ENCODE data around the gene SLC26A2. TPM values are rescaled to one million over a fixed set of nuclear protein-coding genes. Genes with fewer than 3 reads are reported as not detected.

The SLC26A2 gene
- total and polyA plus RNA-seq, 2 of the 8 experiments (the other 6 are each of a cell fraction or from before 2014, with no cell fraction given) = 3.7 to 11.4 TPM

DNA sequence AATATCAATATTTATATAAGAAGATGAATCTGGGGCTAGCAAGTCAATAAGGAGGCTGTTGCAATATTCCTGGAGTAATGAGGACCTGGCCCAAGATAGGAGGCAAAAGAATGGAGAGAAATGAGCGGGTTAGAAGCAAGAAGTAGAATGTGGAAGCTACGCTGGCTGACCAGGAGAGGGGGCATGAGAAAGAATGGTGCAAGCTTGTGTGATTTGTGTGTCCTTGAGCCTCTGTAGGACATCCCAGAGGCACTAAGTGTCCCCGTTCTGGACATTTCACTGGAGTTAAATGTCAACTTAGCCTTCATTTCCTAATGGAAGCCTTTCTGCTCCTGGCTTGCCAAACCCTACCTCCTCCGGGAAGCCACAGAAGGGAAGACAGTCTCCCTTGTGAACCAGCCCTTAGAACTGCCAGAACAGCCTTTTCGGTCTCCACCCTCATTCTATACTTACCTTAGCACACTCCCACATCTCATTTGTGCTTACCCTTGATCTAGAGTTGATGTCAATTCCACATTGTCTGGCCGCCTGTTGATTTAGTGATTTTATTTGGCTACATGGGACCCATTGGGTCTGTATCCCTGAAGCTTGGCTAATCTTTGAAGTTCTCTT, 9.3 kb upstream of the SLC26A2 start (continued):
- TF ChIP-seq, protein P1, sequence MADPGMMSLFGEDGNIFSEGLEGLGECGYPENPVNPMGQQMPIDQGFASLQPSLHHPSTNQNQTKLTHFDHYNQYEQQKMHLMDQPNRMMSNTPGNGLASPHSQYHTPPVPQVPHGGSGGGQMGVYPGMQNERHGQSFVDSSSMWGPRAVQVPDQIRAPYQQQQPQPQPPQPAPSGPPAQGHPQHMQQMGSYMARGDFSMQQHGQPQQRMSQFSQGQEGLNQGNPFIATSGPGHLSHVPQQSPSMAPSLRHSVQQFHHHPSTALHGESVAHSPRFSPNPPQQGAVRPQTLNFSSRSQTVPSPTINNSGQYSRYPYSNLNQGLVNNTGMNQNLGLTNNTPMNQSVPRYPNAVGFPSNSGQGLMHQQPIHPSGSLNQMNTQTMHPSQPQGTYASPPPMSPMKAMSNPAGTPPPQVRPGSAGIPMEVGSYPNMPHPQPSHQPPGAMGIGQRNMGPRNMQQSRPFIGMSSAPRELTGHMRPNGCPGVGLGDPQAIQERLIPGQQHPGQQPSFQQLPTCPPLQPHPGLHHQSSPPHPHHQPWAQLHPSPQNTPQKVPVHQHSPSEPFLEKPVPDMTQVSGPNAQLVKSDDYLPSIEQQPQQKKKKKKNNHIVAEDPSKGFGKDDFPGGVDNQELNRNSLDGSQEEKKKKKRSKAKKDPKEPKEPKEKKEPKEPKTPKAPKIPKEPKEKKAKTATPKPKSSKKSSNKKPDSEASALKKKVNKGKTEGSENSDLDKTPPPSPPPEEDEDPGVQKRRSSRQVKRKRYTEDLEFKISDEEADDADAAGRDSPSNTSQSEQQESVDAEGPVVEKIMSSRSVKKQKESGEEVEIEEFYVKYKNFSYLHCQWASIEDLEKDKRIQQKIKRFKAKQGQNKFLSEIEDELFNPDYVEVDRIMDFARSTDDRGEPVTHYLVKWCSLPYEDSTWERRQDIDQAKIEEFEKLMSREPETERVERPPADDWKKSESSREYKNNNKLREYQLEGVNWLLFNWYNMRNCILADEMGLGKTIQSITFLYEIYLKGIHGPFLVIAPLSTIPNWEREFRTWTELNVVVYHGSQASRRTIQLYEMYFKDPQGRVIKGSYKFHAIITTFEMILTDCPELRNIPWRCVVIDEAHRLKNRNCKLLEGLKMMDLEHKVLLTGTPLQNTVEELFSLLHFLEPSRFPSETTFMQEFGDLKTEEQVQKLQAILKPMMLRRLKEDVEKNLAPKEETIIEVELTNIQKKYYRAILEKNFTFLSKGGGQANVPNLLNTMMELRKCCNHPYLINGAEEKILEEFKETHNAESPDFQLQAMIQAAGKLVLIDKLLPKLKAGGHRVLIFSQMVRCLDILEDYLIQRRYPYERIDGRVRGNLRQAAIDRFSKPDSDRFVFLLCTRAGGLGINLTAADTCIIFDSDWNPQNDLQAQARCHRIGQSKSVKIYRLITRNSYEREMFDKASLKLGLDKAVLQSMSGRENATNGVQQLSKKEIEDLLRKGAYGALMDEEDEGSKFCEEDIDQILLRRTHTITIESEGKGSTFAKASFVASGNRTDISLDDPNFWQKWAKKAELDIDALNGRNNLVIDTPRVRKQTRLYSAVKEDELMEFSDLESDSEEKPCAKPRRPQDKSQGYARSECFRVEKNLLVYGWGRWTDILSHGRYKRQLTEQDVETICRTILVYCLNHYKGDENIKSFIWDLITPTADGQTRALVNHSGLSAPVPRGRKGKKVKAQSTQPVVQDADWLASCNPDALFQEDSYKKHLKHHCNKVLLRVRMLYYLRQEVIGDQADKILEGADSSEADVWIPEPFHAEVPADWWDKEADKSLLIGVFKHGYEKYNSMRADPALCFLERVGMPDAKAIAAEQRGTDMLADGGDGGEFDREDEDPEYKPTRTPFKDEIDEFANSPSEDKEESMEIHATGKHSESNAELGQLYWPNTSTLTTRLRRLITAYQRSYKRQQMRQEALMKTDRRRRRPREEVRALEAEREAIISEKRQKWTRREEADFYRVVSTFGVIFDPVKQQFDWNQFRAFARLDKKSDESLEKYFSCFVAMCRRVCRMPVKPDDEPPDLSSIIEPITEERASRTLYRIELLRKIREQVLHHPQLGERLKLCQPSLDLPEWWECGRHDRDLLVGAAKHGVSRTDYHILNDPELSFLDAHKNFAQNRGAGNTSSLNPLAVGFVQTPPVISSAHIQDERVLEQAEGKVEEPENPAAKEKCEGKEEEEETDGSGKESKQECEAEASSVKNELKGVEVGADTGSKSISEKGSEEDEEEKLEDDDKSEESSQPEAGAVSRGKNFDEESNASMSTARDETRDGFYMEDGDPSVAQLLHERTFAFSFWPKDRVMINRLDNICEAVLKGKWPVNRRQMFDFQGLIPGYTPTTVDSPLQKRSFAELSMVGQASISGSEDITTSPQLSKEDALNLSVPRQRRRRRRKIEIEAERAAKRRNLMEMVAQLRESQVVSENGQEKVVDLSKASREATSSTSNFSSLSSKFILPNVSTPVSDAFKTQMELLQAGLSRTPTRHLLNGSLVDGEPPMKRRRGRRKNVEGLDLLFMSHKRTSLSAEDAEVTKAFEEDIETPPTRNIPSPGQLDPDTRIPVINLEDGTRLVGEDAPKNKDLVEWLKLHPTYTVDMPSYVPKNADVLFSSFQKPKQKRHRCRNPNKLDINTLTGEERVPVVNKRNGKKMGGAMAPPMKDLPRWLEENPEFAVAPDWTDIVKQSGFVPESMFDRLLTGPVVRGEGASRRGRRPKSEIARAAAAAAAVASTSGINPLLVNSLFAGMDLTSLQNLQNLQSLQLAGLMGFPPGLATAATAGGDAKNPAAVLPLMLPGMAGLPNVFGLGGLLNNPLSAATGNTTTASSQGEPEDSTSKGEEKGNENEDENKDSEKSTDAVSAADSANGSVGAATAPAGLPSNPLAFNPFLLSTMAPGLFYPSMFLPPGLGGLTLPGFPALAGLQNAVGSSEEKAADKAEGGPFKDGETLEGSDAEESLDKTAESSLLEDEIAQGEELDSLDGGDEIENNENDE (IDR thresholded peaks at IDR 0.05; ENCODE audit: insufficient replicate concordance, low read length) = no peak
- TF ChIP-seq EGR1 (IDR thresholded peaks at IDR 0.05; ENCODE audit: borderline replicate concordance, low read depth, low read length) (no peak), CHD1 (IDR thresholded peaks at IDR 0.05; ENCODE audit: low read depth, low read length) (no peak), FOSL1 (IDR thresholded peaks at IDR 0.05; ENCODE audit: insufficient read depth, low read depth, low read length) (no peak)
